ENCODE measurements around the gene DNHD1. TPM values are rescaled to one million over a fixed set of nuclear protein-coding genes. Genes with fewer than 3 reads are reported as not detected.

Gene DNHD1
- total and polyA plus RNA-seq, 8 donors = 1.8 to 45.1 (median 11.4) TPM

DNA sequence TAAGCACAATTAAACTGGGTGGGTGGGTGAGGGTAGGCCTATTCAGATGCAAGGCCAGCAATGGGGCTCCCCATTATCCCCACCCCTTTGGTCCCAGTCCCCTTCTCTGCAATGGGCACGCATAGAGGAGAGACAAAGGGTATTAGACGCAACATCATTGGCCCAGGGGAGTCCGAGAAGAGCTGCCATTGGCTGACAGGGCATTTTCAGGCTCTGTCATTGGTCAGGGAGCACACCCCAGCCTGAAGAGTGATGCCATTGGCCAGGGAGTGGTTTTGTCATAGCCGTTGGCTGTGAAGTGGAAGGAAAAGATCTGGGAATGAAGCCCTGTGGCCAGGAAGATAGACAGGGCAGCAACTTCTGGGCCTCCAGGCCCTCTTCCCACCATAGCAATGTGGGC lies 20.5 kb upstream of the DNHD1 start:
- H3K9me3 ChIP-seq = no peaks in the 10 kb centered on the region
- no peaks in the 10 kb centered on the region for H3K27me3 ChIP-seq
- H3K27ac ChIP-seq = peak overlapping the region; percentile 90 to 97 (median 94)
- TF ChIP-seq POLR2A (IDR thresholded peaks at IDR 0.05) = no peak
- no peak for TF ChIP-seq CTCF (IDR thresholded peaks at IDR 0.05)
- no peak for TF ChIP-seq POLR2AphosphoS5 (IDR thresholded peaks at IDR 0.05)
- no peak for TF ChIP-seq EP300 (IDR thresholded peaks at IDR 0.05)
- H3K4me3 ChIP-seq = no peak overlapping the region
- 86 to 97% (median 93%) methylated on average over 4 of the region's 4 CpGs for WGBS, 5 donors
- DNase-seq = no peak
- peaks cover 27 to 33% (median 29%) of the 10 kb centered on the region in 4 donors for H3K36me3 ChIP-seq
- peaks cover 32 to 73% (median 65%) of the 10 kb centered on the region in 4 donors for H3K4me1 ChIP-seq
- intact Hi-C loops (cut with DNase I; ENCODE audit: low total_unique reads) = no loop called here

DNA sequence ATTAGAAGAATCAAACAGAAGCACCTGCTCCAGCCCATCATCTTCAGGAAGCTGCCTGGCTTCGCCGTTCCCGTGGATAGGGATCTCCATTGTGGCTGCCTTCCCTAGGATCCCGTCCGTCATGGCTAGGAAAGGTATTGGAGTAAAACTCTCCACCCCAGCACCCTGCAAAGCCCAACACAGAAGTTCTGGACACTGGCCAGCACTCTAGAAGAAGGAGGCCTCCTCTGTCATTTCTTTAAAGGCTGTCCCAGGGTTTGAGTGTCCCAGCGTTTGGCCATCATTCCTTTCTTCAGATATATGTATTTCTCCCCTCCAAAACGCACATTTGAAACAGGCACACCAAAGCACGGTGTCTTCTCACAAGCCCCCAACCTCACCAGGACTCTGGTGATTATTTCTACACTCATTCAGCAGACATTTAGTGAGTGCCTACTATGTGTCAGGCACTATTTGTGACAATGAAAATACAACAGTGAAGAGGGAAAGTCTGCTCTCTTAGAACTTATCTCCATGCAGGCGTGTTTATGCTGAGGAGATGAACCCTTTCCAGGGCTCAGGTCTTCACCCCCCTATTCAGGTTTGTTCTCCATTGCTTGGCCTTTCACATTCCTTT lies 16.7 kb upstream of the DNHD1 start:
- H3K4me1 ChIP-seq = peaks cover 24 to 76% (median 55%) of the 10 kb centered on the region in 4 donors
- H3K27ac ChIP-seq = peak overlapping the region; percentile 94 to 98 (median 96)
- H3K27me3 ChIP-seq = no peaks in the 10 kb centered on the region
- DNase-seq = peak; percentile 40 to 45
- intact Hi-C loops (cut with DNase I; ENCODE audit: low total_unique reads) = no loop called here
- peak overlapping the region; percentile 68 to 76 (median 74) for H3K4me3 ChIP-seq
- 27 to 41% (median 34%) methylated on average over 9 of the region's 9 CpGs for WGBS, 5 donors
- H3K9me3 ChIP-seq = no peaks in the 10 kb centered on the region
- H3K36me3 ChIP-seq = peaks cover 27 to 62% (median 58%) of the 10 kb centered on the region in 4 donors
- TF ChIP-seq POLR2A (IDR thresholded peaks at IDR 0.05) = no peak
- TF ChIP-seq EP300 (IDR thresholded peaks at IDR 0.05) = no peak

DNA sequence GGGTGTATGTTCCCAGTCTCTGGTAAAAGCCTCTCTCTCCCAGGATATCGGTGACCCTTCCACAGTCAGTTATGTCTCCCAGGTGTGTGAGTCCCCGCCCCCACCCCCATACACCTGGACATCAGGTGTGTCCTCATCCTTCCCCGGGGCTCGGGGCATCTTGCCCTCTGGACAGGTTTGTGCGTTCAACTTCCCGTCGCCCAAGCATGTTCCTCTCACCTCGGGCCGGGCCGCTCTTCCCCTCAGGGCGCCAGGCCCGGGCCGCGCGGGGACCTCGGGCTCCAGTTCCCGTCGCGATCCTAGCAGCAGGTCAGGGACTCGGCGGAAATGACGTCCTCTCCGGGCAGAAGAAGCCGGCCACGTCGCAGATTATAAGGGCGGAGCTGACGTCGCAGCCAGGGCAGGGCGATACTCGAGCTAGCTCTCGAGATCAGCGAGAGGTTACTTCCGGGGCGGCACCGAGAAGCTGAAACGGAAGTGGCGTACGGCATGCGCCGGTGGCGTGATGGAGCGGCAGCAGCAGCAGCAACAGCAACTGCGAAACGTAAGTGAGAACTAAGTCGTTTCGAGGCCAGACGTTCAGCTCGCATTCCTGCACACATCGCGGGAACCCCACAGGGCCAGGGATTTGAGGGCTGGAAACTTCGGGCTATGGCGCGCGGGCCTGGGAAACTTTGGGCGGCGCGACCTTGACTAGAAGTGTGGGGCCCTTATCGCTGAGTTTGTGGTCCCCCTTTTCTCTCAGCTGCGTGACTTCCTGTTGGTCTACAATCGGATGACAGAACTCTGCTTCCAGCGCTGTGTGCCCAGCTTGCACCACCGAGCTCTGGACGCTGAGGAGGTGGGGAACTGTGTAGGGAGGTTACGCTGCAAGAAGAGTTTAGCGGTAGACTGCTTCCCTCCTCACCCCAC lies 15.8 kb upstream of the DNHD1 start, which contains the start of the genes ARFIP2 and TIMM10B:
Gene ARFIP2 (minus strand): TSS at position 320 of the 912 bp plus-strand sequence. CDS start 910 bp downstream, outside the sequence.
Gene TIMM10B (plus strand): TSS at position 490 of the 912 bp plus-strand sequence. CDS start 16 bp downstream, at position 506.
- Histone ChIP-seq H3K36me3 (peaks cover 26 to 71% (median 67%) of the 10 kb centered on the region in 4 donors), H3K27ac (peak within 1 kb of the TSS; percentile 94 to 98 (median 96)), H3K27me3 (no peaks in the 10 kb centered on the region), H3K4me3 (peak within 1 kb of the TSS; percentile 68 to 76 (median 74)), H3K9me3 (no peaks in the 10 kb centered on the region), H3K4me1 (peaks cover 21 to 69% (median 48%) of the 10 kb centered on the region in 4 donors)
- intact Hi-C loops (cut with DNase I; ENCODE audit: low total_unique reads) = no loop called here
- WGBS, 5 donors = 0% methylated on average over 28 to 66 of the region's 66 CpGs
- TF ChIP-seq POLR2A (IDR thresholded peaks at IDR 0.05) (peak in 2 of 4 donors; percentile 88), POLR2AphosphoS5 (IDR thresholded peaks at IDR 0.05) (peak; percentile 95 to 98 (median 98)), EP300 (IDR thresholded peaks at IDR 0.05) (no peak), CTCF (IDR thresholded peaks at IDR 0.05) (no peak)
- peak; percentile 99 to 100 for DNase-seq

GRCh38 chr11:6481924-6482275 lies 15.2 kb upstream of the DNHD1 start:
- DNase-seq = peak in 1 of 2 donors; percentile 59
- Histone ChIP-seq H3K27me3 (no peaks in the 10 kb centered on the region), H3K9me3 (no peaks in the 10 kb centered on the region), H3K36me3 (peaks cover 20 to 71% (median 67%) of the 10 kb centered on the region in 4 donors), H3K27ac (peak overlapping the region; percentile 92 to 98 (median 94)), H3K4me3 (peak overlapping the region; percentile 68 to 76 (median 74)), H3K4me1 (peaks cover 21 to 67% (median 42%) of the 10 kb centered on the region in 4 donors)
- TF ChIP-seq POLR2AphosphoS5 (IDR thresholded peaks at IDR 0.05) = no peak
- TF ChIP-seq CTCF (IDR thresholded peaks at IDR 0.05) = no peak
- 3 to 8% (median 4%) methylated on average over 13 of the region's 13 CpGs for WGBS, 5 donors
- intact Hi-C loops (cut with DNase I; ENCODE audit: low total_unique reads) = no loop called here

Data from stomach (tissue), 9 donors.